ENCODE measurements around the gene GOLGA8B.
"Not testable (repeated sequence)": the region's sequence is repeated elsewhere in the genome, so short reads cannot be mapped to it uniquely, and the experiment has no call there.

GOLGA8B gene

DNA sequence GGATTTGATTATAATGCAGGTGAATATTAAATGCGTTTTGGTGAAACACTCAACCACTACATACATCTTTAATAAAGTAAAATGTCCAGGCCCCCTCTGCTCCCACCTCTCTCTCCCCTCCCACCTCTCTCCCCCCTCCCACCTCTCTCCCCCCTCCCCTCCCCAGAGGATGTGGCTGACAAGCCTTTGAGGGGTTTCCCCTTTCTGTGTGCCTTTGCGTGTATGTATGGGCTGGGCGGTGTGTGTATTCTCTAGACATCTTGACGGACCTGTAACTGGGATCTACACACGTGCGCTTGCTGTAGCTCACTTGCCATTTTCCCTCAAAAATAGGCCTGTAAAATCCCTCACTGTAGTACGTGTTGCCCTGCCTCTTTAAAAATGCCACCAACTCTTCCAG is 28.3 kb downstream of the GOLGA8B start:
- not testable (repeated sequence) for DNase-seq

DNA sequence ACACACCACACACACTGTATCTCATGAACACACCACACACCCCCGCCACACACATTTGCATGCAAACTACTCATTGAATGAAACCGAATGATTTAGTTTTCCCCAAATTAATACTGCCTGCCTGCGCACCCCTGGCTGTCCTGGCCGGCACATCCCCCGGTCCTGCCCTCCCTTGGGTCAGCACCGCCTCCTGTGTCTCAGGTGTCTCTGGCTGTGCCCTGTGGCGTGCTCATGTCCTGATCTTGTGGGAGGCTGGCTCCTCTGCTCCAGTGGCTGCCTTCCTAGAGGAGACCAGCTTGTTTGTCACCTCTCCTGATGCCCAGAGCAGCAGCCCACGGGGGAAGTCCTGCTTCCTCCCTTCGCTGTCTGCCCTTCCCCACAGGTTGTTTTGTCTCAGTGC is 28.7 kb downstream of the GOLGA8B start:
- DNase-seq = not testable (repeated sequence)

DNA sequence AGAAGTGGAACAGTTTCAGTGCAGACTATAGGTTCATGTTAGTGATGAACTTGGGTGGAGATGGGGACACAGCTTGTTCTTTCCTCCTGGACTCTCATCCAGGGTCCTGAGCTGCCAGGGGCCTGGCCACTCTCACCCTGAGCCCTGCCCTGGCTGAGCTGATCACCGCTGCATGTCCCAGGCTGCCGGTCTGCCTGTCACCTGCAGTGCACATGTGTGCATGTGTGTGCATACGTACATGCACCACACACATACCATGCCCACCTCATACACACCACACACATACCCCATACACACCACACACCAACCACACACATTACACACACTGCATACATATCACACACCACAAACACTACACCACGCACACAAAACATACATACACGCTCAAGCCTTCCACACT is 29.3 kb downstream of the GOLGA8B start:
- not testable (repeated sequence) for DNase-seq

DNA sequence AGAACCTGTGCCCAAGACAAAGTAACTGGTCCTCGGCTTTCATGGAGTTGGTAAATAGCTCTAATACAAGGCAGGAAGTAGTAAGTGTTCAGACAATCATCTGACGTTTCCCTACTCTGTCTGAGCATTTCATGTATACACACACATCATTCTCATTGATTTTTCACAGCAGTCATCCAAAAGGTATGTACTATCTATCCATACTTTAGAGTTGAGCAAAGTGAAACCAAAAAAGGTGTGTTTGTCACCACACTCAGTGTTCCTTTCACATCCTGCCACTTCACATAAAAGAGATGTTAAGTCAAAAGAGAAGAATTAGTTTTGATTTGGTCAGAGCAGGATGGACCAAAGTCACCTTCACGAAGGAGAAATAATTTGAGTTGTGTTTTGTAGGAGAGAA is 33.3 kb downstream of the GOLGA8B start:
- not testable (repeated sequence) for DNase-seq

GRCh38 chr15:34549381-34549809 is 34.1 kb downstream of the GOLGA8B start:
- not testable (repeated sequence) for DNase-seq

- DNase-seq = not testable (repeated sequence)
Measured at GRCh38 chr15:34543860-34544649, 39.4 kb downstream of the GOLGA8B start.

DNA sequence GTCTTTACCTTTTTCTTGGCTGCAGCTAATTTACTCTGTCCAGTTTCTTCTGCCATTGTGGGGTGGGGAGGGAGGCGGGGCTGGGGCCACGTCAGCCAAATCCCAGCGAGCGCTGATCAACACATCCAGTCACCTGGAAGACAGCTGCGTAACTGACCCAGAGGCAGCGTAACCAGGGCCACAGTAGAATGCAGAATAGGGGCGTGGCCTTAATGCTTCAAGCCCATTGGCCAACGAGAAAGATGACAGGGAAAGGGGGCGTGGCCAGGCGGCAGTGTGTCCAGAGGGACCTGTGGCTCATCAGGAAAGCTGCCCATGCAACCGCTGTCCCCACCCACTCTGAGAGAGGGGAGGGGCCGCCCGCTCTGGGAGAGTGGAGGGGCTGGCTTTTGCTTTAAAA is 47.6 kb downstream of the GOLGA8B start:
- not testable (repeated sequence) for DNase-seq

Data from left hindlimb (tissue), 1 donor.